Measurements from ENCODE around the gene DRAM1. TPM values are rescaled to one million over a fixed set of nuclear protein-coding genes. Genes with fewer than 3 reads are reported as not detected.

Gene DRAM1
- total RNA-seq = 32.2 and 59.6 TPM in 2 replicates

GRCh38 chr12:101876861-101877805 lies at the start of gene DRAM1:
Gene DRAM1, plus strand, starts transcription at chr12:101877580. Its CDS starts 210 bp downstream, at chr12:101877790.

GRCh38 chr12:101830367-101831325 lies 46.7 kb upstream of the DRAM1 start, which contains the start of gene GNPTAB:
Gene GNPTAB, minus strand, starts transcription at chr12:101830959. Its CDS starts 284 bp downstream, at chr12:101830675.

Other genes starting within 250 kb of the DRAM1 start
- gene CHPT1, start 179.9 kb upstream of the DRAM1 start, total RNA-seq = 49.6 and 60.9 TPM in 2 replicates
- gene SYCP3, start 138.1 kb upstream of the DRAM1 start, total RNA-seq = under 0.01 and 0.11 TPM in 2 replicates
- gene GNPTAB, start 46.6 kb upstream of the DRAM1 start, total RNA-seq = 31.0 and 39.9 TPM in 2 replicates
- gene WASHC3, start 184.4 kb downstream of the DRAM1 start, total RNA-seq = 102 and 109 TPM in 2 replicates
- gene NUP37, start 242.5 kb downstream of the DRAM1 start, total RNA-seq = 51.7 and 121 TPM in 2 replicates
- 10.1 and 28.1 TPM in 2 replicates for gene PARPBP, start 242.6 kb downstream of the DRAM1 start, total RNA-seq